ENCODE measurements around the gene LBH. TPM values are rescaled to one million over a fixed set of nuclear protein-coding genes. Genes with fewer than 3 reads are reported as not detected.

Gene LBH
- total and polyA plus RNA-seq, 8 donors: 6.6 to 39.8 (median 17.0) TPM

DNA sequence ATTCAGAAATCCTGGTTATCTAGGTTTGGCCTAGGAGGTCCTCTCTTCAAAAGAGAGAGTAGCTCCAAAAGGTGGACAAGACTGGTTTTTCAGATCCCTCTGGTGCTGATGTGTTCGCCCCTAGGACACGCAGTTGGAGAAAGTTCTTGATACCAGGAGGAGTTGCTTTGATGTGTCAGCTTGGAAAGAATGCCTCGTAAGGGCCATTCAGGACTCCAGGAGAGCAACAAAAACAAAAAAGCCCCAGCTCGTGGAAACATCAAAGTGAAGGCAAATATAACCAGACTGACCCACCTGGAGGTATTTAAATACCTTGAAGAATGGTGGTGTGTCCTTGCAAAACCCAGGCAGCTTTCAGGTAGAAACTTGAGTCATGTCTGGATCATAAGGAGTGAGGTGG, 12.5 kb upstream of the LBH start:
- DNase-seq: peak in 1 of 2 donors; percentile 17
- Histone ChIP-seq H3K4me3 (no peak overlapping the region), H3K27ac (no peak overlapping the region), H3K36me3 (no peaks in the 10 kb centered on the region), H3K4me1 (peaks cover 6 to 27% (median 23%) of the 10 kb centered on the region in 4 donors), H3K27me3 (no peaks in the 10 kb centered on the region), H3K9me3 (no peaks in the 10 kb centered on the region)
- 68 to 89% (median 75%) methylated on average over 4 of the region's 4 CpGs for WGBS, 5 donors
- TF ChIP-seq EP300 (IDR thresholded peaks at IDR 0.05): no peak
- TF ChIP-seq, protein P1, sequence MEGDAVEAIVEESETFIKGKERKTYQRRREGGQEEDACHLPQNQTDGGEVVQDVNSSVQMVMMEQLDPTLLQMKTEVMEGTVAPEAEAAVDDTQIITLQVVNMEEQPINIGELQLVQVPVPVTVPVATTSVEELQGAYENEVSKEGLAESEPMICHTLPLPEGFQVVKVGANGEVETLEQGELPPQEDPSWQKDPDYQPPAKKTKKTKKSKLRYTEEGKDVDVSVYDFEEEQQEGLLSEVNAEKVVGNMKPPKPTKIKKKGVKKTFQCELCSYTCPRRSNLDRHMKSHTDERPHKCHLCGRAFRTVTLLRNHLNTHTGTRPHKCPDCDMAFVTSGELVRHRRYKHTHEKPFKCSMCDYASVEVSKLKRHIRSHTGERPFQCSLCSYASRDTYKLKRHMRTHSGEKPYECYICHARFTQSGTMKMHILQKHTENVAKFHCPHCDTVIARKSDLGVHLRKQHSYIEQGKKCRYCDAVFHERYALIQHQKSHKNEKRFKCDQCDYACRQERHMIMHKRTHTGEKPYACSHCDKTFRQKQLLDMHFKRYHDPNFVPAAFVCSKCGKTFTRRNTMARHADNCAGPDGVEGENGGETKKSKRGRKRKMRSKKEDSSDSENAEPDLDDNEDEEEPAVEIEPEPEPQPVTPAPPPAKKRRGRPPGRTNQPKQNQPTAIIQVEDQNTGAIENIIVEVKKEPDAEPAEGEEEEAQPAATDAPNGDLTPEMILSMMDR (IDR thresholded peaks at IDR 0.05): no peak
- no peak for TF ChIP-seq POLR2A (IDR thresholded peaks at IDR 0.05)
- no peak for TF ChIP-seq POLR2AphosphoS5 (IDR thresholded peaks at IDR 0.05)
- intact Hi-C loops (cut with DNase I; ENCODE audit: low total_unique reads): no loop called here

DNA sequence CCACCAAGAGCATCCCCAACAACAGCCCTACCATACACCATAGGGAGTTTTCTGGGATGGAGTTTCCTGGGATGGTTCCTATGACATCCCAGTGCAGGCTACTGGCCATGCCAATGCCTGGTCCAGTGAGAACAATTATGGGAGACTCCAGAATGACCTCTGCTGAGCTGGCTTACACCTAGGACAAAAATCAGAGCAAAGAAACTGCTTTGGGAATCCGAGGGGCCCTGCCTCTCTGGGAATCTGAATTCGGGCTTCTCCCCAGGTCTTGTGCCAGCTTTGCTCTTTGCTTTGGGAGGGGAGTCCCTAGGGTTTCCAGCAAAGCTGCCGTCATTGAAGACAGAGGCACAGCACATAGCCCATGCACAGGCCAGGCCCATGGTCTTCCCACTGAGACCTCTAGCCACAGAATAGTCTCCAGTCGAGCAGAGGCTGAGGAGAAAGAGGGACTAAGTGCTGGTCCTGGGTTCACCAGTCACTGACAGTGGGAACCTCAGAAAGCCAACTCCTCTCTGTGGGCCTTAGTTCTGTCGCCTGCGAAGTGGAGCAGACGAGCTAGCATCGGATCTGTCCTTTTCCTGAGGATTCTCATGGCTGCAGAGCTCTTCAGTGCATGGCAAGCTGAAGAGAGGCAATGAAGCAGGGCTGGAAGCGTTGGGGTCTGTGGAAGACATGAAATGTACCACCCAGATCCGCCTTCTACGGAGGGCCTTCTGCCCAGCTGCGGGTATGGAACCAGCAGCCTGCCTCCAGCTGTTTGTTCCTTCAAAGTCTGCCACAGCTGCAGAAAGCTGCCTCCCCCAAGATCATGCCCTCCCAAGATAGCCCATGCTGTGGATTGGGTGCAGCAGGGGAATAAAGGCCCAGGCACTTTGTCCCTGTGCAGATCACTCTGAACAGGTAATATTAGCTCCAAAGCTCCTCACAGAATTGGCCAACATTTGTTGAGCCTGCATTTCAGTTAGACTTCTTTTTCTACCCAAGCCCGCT, 11.2 kb upstream of the LBH start:
- H3K27me3 ChIP-seq: no peaks in the 10 kb centered on the region
- 88 to 94% (median 91%) methylated on average over 4 to 13 of the region's 13 CpGs for WGBS, 5 donors
- no peak for TF ChIP-seq EP300 (IDR thresholded peaks at IDR 0.05)
- TF ChIP-seq, protein P1 (IDR thresholded peaks at IDR 0.05): no peak
- no peak for TF ChIP-seq POLR2AphosphoS5 (IDR thresholded peaks at IDR 0.05)
- TF ChIP-seq POLR2A (IDR thresholded peaks at IDR 0.05): no peak
- intact Hi-C loops (cut with DNase I; ENCODE audit: low total_unique reads): no loop called here
- peak in 1 of 2 donors; percentile 15 for DNase-seq
- no peaks in the 10 kb centered on the region for H3K9me3 ChIP-seq
- H3K36me3 ChIP-seq: no peaks in the 10 kb centered on the region
- peaks cover 13 to 41% (median 35%) of the 10 kb centered on the region in 4 donors for H3K4me1 ChIP-seq
- no peak overlapping the region for H3K4me3 ChIP-seq
- H3K27ac ChIP-seq: no peak overlapping the region

DNA sequence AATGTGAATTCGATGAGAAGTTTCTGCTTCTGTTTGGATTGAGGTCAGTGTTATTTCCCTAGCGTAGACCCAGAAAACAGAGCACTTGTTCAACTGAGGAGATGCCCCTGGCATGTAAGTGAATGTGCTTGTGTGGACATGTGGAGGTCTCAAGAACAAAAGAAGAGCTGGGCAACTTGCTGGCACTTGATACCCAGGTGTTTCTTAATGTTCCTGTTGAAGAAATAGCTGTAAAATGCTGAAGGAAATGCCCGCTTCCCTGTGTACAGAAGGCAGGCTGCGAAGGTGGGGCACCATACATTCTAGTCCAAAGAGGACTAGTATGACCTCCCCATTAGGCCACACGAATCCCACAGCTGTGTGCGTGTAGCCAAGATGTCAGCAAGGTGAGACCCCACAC, 9.8 kb upstream of the LBH start:
- intact Hi-C loops (cut with DNase I; ENCODE audit: low total_unique reads): no loop called here
- TF ChIP-seq EP300 (IDR thresholded peaks at IDR 0.05) (no peak), POLR2AphosphoS5 (IDR thresholded peaks at IDR 0.05) (no peak), POLR2A (IDR thresholded peaks at IDR 0.05) (no peak)
- TF ChIP-seq, protein P1 (IDR thresholded peaks at IDR 0.05): no peak
- H3K4me1 ChIP-seq: peaks cover 24 to 54% (median 48%) of the 10 kb centered on the region in 4 donors
- no peaks in the 10 kb centered on the region for H3K9me3 ChIP-seq
- H3K27me3 ChIP-seq: no peaks in the 10 kb centered on the region
- no peak overlapping the region for H3K27ac ChIP-seq
- no peaks in the 10 kb centered on the region for H3K36me3 ChIP-seq
- 87 to 93% (median 92%) methylated on average over 6 of the region's 6 CpGs for WGBS, 5 donors
- no peak for DNase-seq
- no peak overlapping the region for H3K4me3 ChIP-seq

DNA sequence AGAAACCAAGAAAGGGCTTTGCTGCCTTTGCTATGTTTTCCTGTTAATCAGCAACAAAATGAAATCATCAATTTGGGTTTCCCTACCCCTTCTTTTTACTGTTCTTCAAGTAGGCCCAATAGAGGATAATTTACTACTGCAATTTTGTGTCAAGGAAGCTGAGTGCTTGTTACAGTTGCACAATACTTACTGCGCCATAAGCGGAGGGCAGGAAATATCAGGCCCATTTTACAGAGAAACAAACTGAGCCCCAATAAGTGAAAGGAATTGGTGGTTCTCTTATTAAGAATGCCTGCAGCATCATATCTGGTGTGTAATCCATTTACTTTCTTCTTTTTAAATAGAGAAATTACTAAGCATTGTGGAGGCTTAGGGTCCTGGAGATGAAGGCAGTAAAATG, 9.3 kb upstream of the LBH start:
- TF ChIP-seq POLR2AphosphoS5 (IDR thresholded peaks at IDR 0.05): no peak
- TF ChIP-seq POLR2A (IDR thresholded peaks at IDR 0.05): no peak
- TF ChIP-seq, protein P1 (IDR thresholded peaks at IDR 0.05): no peak
- no peak for TF ChIP-seq EP300 (IDR thresholded peaks at IDR 0.05)
- Histone ChIP-seq H3K9me3 (no peaks in the 10 kb centered on the region), H3K27me3 (no peaks in the 10 kb centered on the region), H3K27ac (no peak overlapping the region), H3K4me3 (no peak overlapping the region), H3K4me1 (peaks cover 24 to 56% (median 45%) of the 10 kb centered on the region in 4 donors), H3K36me3 (no peaks in the 10 kb centered on the region)
- intact Hi-C loops (cut with DNase I; ENCODE audit: low total_unique reads): no loop called here
- 82 to 96% (median 89%) methylated on average over 2 of the region's 2 CpGs for WGBS, 5 donors
- no peak for DNase-seq
